ENCODE measurements around the gene AZIN2. TPM values are rescaled to one million over a fixed set of nuclear protein-coding genes. Genes with fewer than 3 reads are reported as not detected.

The AZIN2 gene
- total RNA-seq, 1 experiment from 2014 or later = 3.6 TPM

- CTCF ChIA-PET = no interaction called here
- H3K36me3 Mint-ChIP-seq (ENCODE audit: insufficient read depth, unreplicated experiment) = no peaks in the 10 kb centered on the region
- no TSS peak for BruUV-seq (replicated peaks)
Observed at GRCh38 chr1:33072707-33073106, 8.2 kb upstream of the AZIN2 start.

GRCh38 chr1:33074193-33074945 lies 6.6 kb upstream of the AZIN2 start:
- no peak for DNase-seq
- intact Hi-C loops (cut with micrococcal nuclease; ENCODE audit: unreplicated experiment) = no loop called here
- Mint-ChIP-seq H3K36me3 (ENCODE audit: insufficient read depth, unreplicated experiment) (no peaks in the 10 kb centered on the region), H3K9me3 (ENCODE audit: low read depth, unreplicated experiment) (peaks cover 4% of the 10 kb centered on the region), H3K4me3 (ENCODE audit: low read depth, unreplicated experiment) (no peak overlapping the region), H3K4me1 (ENCODE audit: low read depth, unreplicated experiment) (no peaks in the 10 kb centered on the region), H3K27me3 (ENCODE audit: unreplicated experiment) (peaks cover 21% of the 10 kb centered on the region), H3K27ac (ENCODE audit: unreplicated experiment) (no peak overlapping the region)
- no TSS peak for BruUV-seq (replicated peaks)
- CTCF ChIA-PET = no interaction called here
- no peak for TF ChIP-seq CTCF (IDR thresholded peaks at IDR 0.05; ENCODE audit: unreplicated experiment)

More at GRCh38 chr1:33072707-33073106, 8.2 kb upstream of the AZIN2 start:
- peaks cover 22% of the 10 kb centered on the region for H3K27me3 Mint-ChIP-seq (ENCODE audit: unreplicated experiment)
- no peak overlapping the region for H3K27ac Mint-ChIP-seq (ENCODE audit: unreplicated experiment)
- intact Hi-C loops (cut with micrococcal nuclease; ENCODE audit: unreplicated experiment) = no loop called here
- no peak for DNase-seq
- TF ChIP-seq CTCF (IDR thresholded peaks at IDR 0.05; ENCODE audit: unreplicated experiment) = no peak
- no peak overlapping the region for H3K4me3 Mint-ChIP-seq (ENCODE audit: low read depth, unreplicated experiment)
- H3K4me1 Mint-ChIP-seq (ENCODE audit: low read depth, unreplicated experiment) = no peaks in the 10 kb centered on the region
- H3K9me3 Mint-ChIP-seq (ENCODE audit: low read depth, unreplicated experiment) = peaks cover 4% of the 10 kb centered on the region

- peaks cover 19% of the 10 kb centered on the region for H3K36me3 Mint-ChIP-seq (ENCODE audit: insufficient read depth, unreplicated experiment)
- intact Hi-C loops (cut with micrococcal nuclease; ENCODE audit: unreplicated experiment) = no loop called here
- peaks cover 14% of the 10 kb centered on the region for H3K27me3 Mint-ChIP-seq (ENCODE audit: unreplicated experiment)
- DNase-seq = no peak
- H3K4me1 Mint-ChIP-seq (ENCODE audit: low read depth, unreplicated experiment) = peaks cover 9% of the 10 kb centered on the region
- H3K27ac Mint-ChIP-seq (ENCODE audit: unreplicated experiment) = no peak overlapping the region
- H3K4me3 Mint-ChIP-seq (ENCODE audit: low read depth, unreplicated experiment) = no peak overlapping the region
- no peak for TF ChIP-seq CTCF (IDR thresholded peaks at IDR 0.05; ENCODE audit: unreplicated experiment)
- BruUV-seq (replicated peaks) = no TSS peak
- no peaks in the 10 kb centered on the region for H3K9me3 Mint-ChIP-seq (ENCODE audit: low read depth, unreplicated experiment)
- CTCF ChIA-PET = no interaction called here
Observed at GRCh38 chr1:33078030-33078591, 2.8 kb upstream of the AZIN2 start.

GRCh38 chr1:33080373-33080772 lies 580 bp upstream of the AZIN2 start:
- H3K27me3 Mint-ChIP-seq (ENCODE audit: unreplicated experiment) = peaks cover 18% of the 10 kb centered on the region
- no peaks in the 10 kb centered on the region for H3K9me3 Mint-ChIP-seq (ENCODE audit: low read depth, unreplicated experiment)
- H3K27ac Mint-ChIP-seq (ENCODE audit: unreplicated experiment) = peak overlapping the region; percentile 24
- TF ChIP-seq CTCF (IDR thresholded peaks at IDR 0.05; ENCODE audit: unreplicated experiment) = no peak
- CTCF ChIA-PET = interaction anchor here (0.6 to 1.5 kb wide), 2 partner anchors 209 to 263 kb away, joined by 4 read pairs; no protein-coding TSS in a partner anchor
- H3K36me3 Mint-ChIP-seq (ENCODE audit: insufficient read depth, unreplicated experiment) = peaks cover 19% of the 10 kb centered on the region
- BruUV-seq (replicated peaks) = TSS peak; percentile 83
- intact Hi-C loops (cut with micrococcal nuclease; ENCODE audit: unreplicated experiment) = no loop called here
- H3K4me3 Mint-ChIP-seq (ENCODE audit: low read depth, unreplicated experiment) = peak overlapping the region; percentile 61
- DNase-seq = no peak
- peaks cover 9% of the 10 kb centered on the region for H3K4me1 Mint-ChIP-seq (ENCODE audit: low read depth, unreplicated experiment)
